A549 treated with Hydrocortisone at 1 μM for 4 hours (cell line): ENCODE results near the gene KIFBP. TPM values are rescaled to one million over a fixed set of nuclear protein-coding genes. Genes with fewer than 3 reads are reported as not detected.

Experiments
- total RNA-seq: library from RNA; stranded (reverse); fragments of 200-300 nt; extraction: Qiagen RNA extraction; gene quantifications from 5 replicates; pipeline ENCODE4 v1.2.3, GENCODE V29; 2022

KIFBP gene
- 37.7 to 53.1 TPM (median 45.7 TPM) in 5 replicates for total RNA-seq

GRCh38 chr10:68988530-68989316 is at the start of gene KIFBP:
Gene KIFBP, plus strand, starts transcription at chr10:68988803. Its CDS starts 30 bp downstream, at chr10:68988833.

GRCh38 chr10:68955832-68956532 is 32.6 kb upstream of the KIFBP start, which contains the start of gene DDX21:
Gene DDX21, plus strand, starts transcription at chr10:68956170. Its CDS starts 56 bp downstream, at chr10:68956226.

Other genes starting within 250 kb of the KIFBP start
- 0.53 to 0.82 TPM (median 0.70 TPM) in 5 replicates for gene STOX1, start 161.3 kb upstream of the KIFBP start, total RNA-seq
- gene DDX50, start 87.5 kb upstream of the KIFBP start, total RNA-seq, result 31.7 to 43.4 TPM (median 35.3 TPM) in 5 replicates
- gene DDX21, start 32.6 kb upstream of the KIFBP start, total RNA-seq, result 110 to 183 TPM (median 127 TPM) in 5 replicates
- gene SRGN, start 99.3 kb downstream of the KIFBP start, total RNA-seq, result 91.0 to 135 TPM (median 98.2 TPM) in 5 replicates
- gene VPS26A, start 135.4 kb downstream of the KIFBP start, total RNA-seq, result 48.1 to 78.8 TPM (median 50.0 TPM) in 5 replicates
- gene SUPV3L1, start 191.4 kb downstream of the KIFBP start, total RNA-seq, result 30.9 to 36.0 TPM (median 33.5 TPM) in 5 replicates
- 8.3 to 11.9 TPM (median 9.9 TPM) in 5 replicates for gene HKDC1, start 231.5 kb downstream of the KIFBP start, total RNA-seq